Measurements from ENCODE around the gene NMRK2.

Gene NMRK2

DNA sequence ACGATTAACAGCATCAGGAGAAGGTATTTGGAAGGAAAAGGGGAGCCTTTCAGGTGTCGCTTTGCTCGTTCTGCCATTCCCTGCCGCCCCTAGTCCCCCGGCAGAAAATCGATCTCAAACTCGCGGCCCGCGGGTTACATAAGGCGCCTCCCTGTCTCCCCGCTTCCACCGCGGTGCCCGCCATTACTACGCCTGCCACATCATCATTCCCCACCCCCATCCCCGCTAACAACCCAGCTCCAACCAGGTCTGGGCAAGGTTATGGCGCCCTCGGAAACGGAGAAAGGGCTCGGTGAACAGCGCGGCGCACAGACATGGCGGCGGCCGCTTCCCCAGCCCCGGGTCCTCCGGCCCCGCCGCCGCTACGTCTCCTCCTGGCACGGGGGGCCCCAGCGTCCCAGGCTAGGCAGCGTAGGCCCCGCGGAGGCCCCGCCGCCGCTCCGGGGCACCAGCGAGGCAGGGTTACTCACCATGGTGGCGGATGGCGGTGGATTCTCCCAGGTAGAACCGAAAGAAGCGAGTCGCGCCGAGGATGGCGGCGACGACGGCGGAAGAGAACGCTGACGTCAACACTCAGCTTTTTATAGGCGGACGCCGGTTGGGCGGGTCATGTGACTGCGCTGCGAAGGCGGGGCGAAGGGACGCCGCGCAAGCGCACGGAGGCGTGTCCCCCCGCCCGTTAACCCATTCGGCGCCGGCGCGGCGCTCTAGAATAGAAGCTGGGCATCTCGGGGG is 52.2 kb downstream of the NMRK2 start, which contains the start of gene EEF2:
EEF2 (minus strand) TSS at position 556 of the 735 bp plus-strand sequence; CDS start at position 473, 83 bp downstream.
- H3K4me3 ChIP-seq (ENCODE audit: low read length, poor library complexity, severe bottlenecking): peak within 1 kb of the TSS; percentile 98
- H3K9me3 ChIP-seq (ENCODE audit: insufficient read depth, low read depth, low read length): no peaks in the 10 kb centered on the region
- peak within 1 kb of the TSS; percentile 82 for H2AFZ ChIP-seq (ENCODE audit: low read length)
- H3K9ac ChIP-seq (ENCODE audit: low read depth, low read length, poor library complexity, severe bottlenecking): peak within 1 kb of the TSS; percentile 98
- peaks cover 46% of the 10 kb centered on the region for H3K4me1 ChIP-seq (ENCODE audit: insufficient read depth, low read length, poor library complexity, severe bottlenecking)
- peaks cover 51% of the 10 kb centered on the region for H4K20me1 ChIP-seq (ENCODE audit: insufficient read depth, low read length, poor library complexity, severe bottlenecking)
- peaks cover 57% of the 10 kb centered on the region for H3K79me2 ChIP-seq (ENCODE audit: insufficient read depth, low read length)
- no peak for TF ChIP-seq CTCF (conservative IDR thresholded peaks at IDR 0.05; ENCODE audit: low read length)
- no peak for TF ChIP-seq EZH2phosphoT487 (IDR thresholded peaks at IDR 0.05; ENCODE audit: borderline replicate concordance)
- peak within 1 kb of the TSS; percentile 96 for H3K4me2 ChIP-seq (ENCODE audit: low read depth, low read length, poor library complexity, severe bottlenecking)
- H3F3A ChIP-seq (ENCODE audit: low read depth): no peaks in the 10 kb centered on the region; the same call in 1 of the 2 replicates
- H3K9me2 ChIP-seq (replicated peaks; ENCODE audit: low read depth, low read length): no peaks in the 10 kb centered on the region
- H3K36me3 ChIP-seq (ENCODE audit: insufficient read depth, low read length): peaks cover 46% of the 10 kb centered on the region
- H3K27me3 ChIP-seq (ENCODE audit: insufficient read depth, low read length, poor library complexity, severe bottlenecking): peaks cover 9% of the 10 kb centered on the region

GRCh38 chr19:3985643-3986259 is 52.9 kb downstream of the NMRK2 start:
- no peaks in the 10 kb centered on the region; the same call in 1 of the 2 replicates for H3F3A ChIP-seq (ENCODE audit: low read depth)
- peak overlapping the region; percentile 79 for H3K9ac ChIP-seq (ENCODE audit: low read depth, low read length, poor library complexity, severe bottlenecking)
- peak overlapping the region; percentile 98 for H3K4me3 ChIP-seq (ENCODE audit: low read length, poor library complexity, severe bottlenecking)
- peaks cover 45% of the 10 kb centered on the region for H4K20me1 ChIP-seq (ENCODE audit: insufficient read depth, low read length, poor library complexity, severe bottlenecking)
- H2AFZ ChIP-seq (ENCODE audit: low read length): peak overlapping the region; percentile 82
- no peaks in the 10 kb centered on the region for H3K9me2 ChIP-seq (replicated peaks; ENCODE audit: low read depth, low read length)
- H3K4me2 ChIP-seq (ENCODE audit: low read depth, low read length, poor library complexity, severe bottlenecking): peak overlapping the region; percentile 86
- H3K27me3 ChIP-seq (ENCODE audit: insufficient read depth, low read length, poor library complexity, severe bottlenecking): peaks cover 9% of the 10 kb centered on the region
- H3K4me1 ChIP-seq (ENCODE audit: insufficient read depth, low read length, poor library complexity, severe bottlenecking): peaks cover 46% of the 10 kb centered on the region
- H3K36me3 ChIP-seq (ENCODE audit: insufficient read depth, low read length): peaks cover 39% of the 10 kb centered on the region
- H3K79me2 ChIP-seq (ENCODE audit: insufficient read depth, low read length): peaks cover 50% of the 10 kb centered on the region
- no peaks in the 10 kb centered on the region for H3K9me3 ChIP-seq (ENCODE audit: insufficient read depth, low read depth, low read length)
- TF ChIP-seq EZH2phosphoT487 (IDR thresholded peaks at IDR 0.05; ENCODE audit: borderline replicate concordance) (no peak), CTCF (conservative IDR thresholded peaks at IDR 0.05; ENCODE audit: low read length) (no peak)

GRCh38 chr19:3986260-3987041 is 53.6 kb downstream of the NMRK2 start:
- Histone ChIP-seq H4K20me1 (ENCODE audit: insufficient read depth, low read length, poor library complexity, severe bottlenecking) (peaks cover 38% of the 10 kb centered on the region), H3K9me3 (ENCODE audit: insufficient read depth, low read depth, low read length) (no peaks in the 10 kb centered on the region), H3K4me2 (ENCODE audit: low read depth, low read length, poor library complexity, severe bottlenecking) (peak overlapping the region; percentile 86), H3K79me2 (ENCODE audit: insufficient read depth, low read length) (peaks cover 43% of the 10 kb centered on the region), H3K36me3 (ENCODE audit: insufficient read depth, low read length) (peaks cover 32% of the 10 kb centered on the region), H3K4me1 (ENCODE audit: insufficient read depth, low read length, poor library complexity, severe bottlenecking) (peaks cover 42% of the 10 kb centered on the region), H3K27me3 (ENCODE audit: insufficient read depth, low read length, poor library complexity, severe bottlenecking) (peaks cover 9% of the 10 kb centered on the region), H3K9me2 (replicated peaks; ENCODE audit: low read depth, low read length) (no peaks in the 10 kb centered on the region), H2AFZ (ENCODE audit: low read length) (peak overlapping the region; percentile 82), H3K9ac (ENCODE audit: low read depth, low read length, poor library complexity, severe bottlenecking) (peak overlapping the region; percentile 79), H3F3A (ENCODE audit: low read depth) (no peaks in the 10 kb centered on the region; the same call in 1 of the 2 replicates), H3K4me3 (ENCODE audit: low read length, poor library complexity, severe bottlenecking) (peak overlapping the region; percentile 98)
- TF ChIP-seq CTCF (conservative IDR thresholded peaks at IDR 0.05; ENCODE audit: low read length) (peak; percentile 82), EZH2phosphoT487 (IDR thresholded peaks at IDR 0.05; ENCODE audit: borderline replicate concordance) (no peak)

All from Loucy (cell line).